K562 (cell line): Measurements from ENCODE around the gene ANO10. TPM values are rescaled to one million over a fixed set of nuclear protein-coding genes. Genes with fewer than 3 reads are reported as not detected.
A peak's percentile ranks its signal among the peaks of the same experiment; 100 is the strongest.

Experiments
- ATAC-seq: fragments of 200-7000 bp; cut with Tn5 transposase; 3 replicates; pipeline ENCODE4 v1.9.1; 2020; ENCODE audit warnings: moderate library complexity
- BruUV-seq: library from RNA; stranded (reverse); fragments of 400-500 nt; replicated peaks from 2 replicates; lab custom pipeline; 2021; lab: Mats Ljungman, UMichigan
- CTCF ChIA-PET: fragments of 300-600 bp; formaldehyde crosslinking; extraction: SDS; loops from one replicate; lab custom pipeline; 2021; ENCODE audit warnings: low intra/inter-chr PET ratio; lab: Yijun Ruan, JAX
- POLR2A ChIA-PET: fragments of 300-600, 350-650 bp; sonication (Branson Sonifier 250); formaldehyde crosslinking; extraction: SDS; loops from one replicate; lab custom pipeline; 2021; ENCODE audit warnings: antibody characterized with exemption, inconsistent platforms; lab: Yijun Ruan, JAX
- DNase-seq, 4 experiments: peaks; one replicate each; pipeline versions ENCODE4 v3.0.0 to v3.0.0-alpha.2; 2011 to 2018; ENCODE audit warnings: low spot score in 3 of 4, mixed read lengths in 3 of 4; ENCODE audit errors: extremely low read depth in 1 of 4
- FAIRE-seq: peaks from 2 replicates; lab custom pipeline; 2011; peaks lifted over from hg19 to GRCh38; lab: Jason Lieb, UNC
- H2AFZ ChIP-seq: 2 replicates; pipeline ENCODE4 v1.6.0; 2011; ENCODE audit warnings: low read depth, low read length, control low read depth, inconsistent platforms
- H3K27ac ChIP-seq: fragments of 200-600 bp; 3 replicates; pipeline ENCODE4 v1.8.0; 2011; ENCODE audit warnings: low read depth, mild to moderate bottlenecking, control low read depth, inconsistent platforms, low read length, moderate library complexity, mixed read lengths; ENCODE audit errors: extremely low read depth
- H3K27me3 ChIP-seq, 2 experiments: fragments of 300-600 bp in 1 of 2; 2 replicates in 1 of 2; 3 replicates in 1 of 2; pipeline versions ENCODE4 v1.6.0 to v1.8.0; 2011; ENCODE audit warnings: inconsistent platforms in 2 of 2, low read length in 2 of 2, mild to moderate bottlenecking in 1 of 2, mixed read lengths in 1 of 2, moderate library complexity in 1 of 2; ENCODE audit not compliant: control insufficient read depth in 2 of 2, insufficient read depth in 2 of 2
- H3K36me3 ChIP-seq: fragments of 300-600 bp; 3 replicates; pipeline ENCODE4 v1.8.0; 2011; ENCODE audit warnings: mild to moderate bottlenecking, low read length, inconsistent platforms; ENCODE audit not compliant: control insufficient read depth, insufficient read depth
- H3K4me1 ChIP-seq, 2 experiments: fragments of 200-600 bp in 1 of 2; replicated peaks in 1 of 2; 2 replicates in 1 of 2; 3 replicates in 1 of 2; pipeline versions ENCODE4 v1.5.1 to v1.8.0; 2011; ENCODE audit warnings: inconsistent platforms in 2 of 2, low read length in 2 of 2, mild to moderate bottlenecking in 1 of 2, mixed read lengths in 1 of 2, moderate library complexity in 1 of 2; ENCODE audit not compliant: control insufficient read depth in 2 of 2, insufficient read depth in 2 of 2
- H3K4me2 ChIP-seq: 2 replicates; pipeline ENCODE4 v1.6.1; 2011; ENCODE audit warnings: low read length, control low read depth, inconsistent platforms, mixed read lengths; ENCODE audit not compliant: insufficient read depth
- H3K4me3 ChIP-seq: fragments of 200-600 bp; sonication (generic), shearing (Covaris generic); 2 replicates; pipeline ENCODE4 v1.5.1; 2016; ENCODE audit warnings: control low read depth, inconsistent platforms
- H3K79me2 ChIP-seq: fragments of 200-600 bp; 3 replicates; pipeline ENCODE4 v1.8.0; 2011; ENCODE audit warnings: low read length, inconsistent platforms; ENCODE audit not compliant: control insufficient read depth, insufficient read depth
- H3K9ac ChIP-seq, 2 experiments: 2 replicates each; pipeline versions ENCODE4 v1.6.0 to v1.6.1; 2011; ENCODE audit warnings: low read depth in 2 of 2, low read length in 2 of 2, control low read depth in 1 of 2, inconsistent platforms in 1 of 2, mild to moderate bottlenecking in 1 of 2, mixed read lengths in 1 of 2; ENCODE audit not compliant: insufficient read depth in 1 of 2
- H3K9me1 ChIP-seq: one replicate; pipeline ENCODE4 v1.6.0; 2011; ENCODE audit warnings: inconsistent platforms, mild to moderate bottlenecking, low read length, moderate library complexity; ENCODE audit not compliant: control insufficient read depth, insufficient read depth
- H3K9me3 ChIP-seq: replicated peaks from 2 replicates; pipeline ENCODE4 v1.5.1; 2011; ENCODE audit warnings: low read depth, low read length, inconsistent platforms; ENCODE audit not compliant: control insufficient read depth, insufficient read depth
- H4K20me1 ChIP-seq: replicated peaks from 2 replicates; pipeline ENCODE4 v1.6.1; 2011; ENCODE audit warnings: low read length, inconsistent platforms, mixed read lengths; ENCODE audit not compliant: control insufficient read depth, insufficient read depth
- ARID1B ChIP-seq: fragments of 450-650 bp; IDR thresholded peaks from 2 replicates; pipeline ENCODE4 v1.6.1; 2016; ENCODE audit warnings: antibody characterized with exemption, mild to moderate bottlenecking, inconsistent platforms
- ELF2 ChIP-seq: fragments of 250-450 bp; sonication (Bioruptor Pico); IDR thresholded peaks from 2 replicates; pipeline ENCODE4 v1.5.0; 2021; ENCODE audit warnings: mild to moderate bottlenecking
- HLTF ChIP-seq: fragments of 450-650 bp; IDR thresholded peaks from 2 replicates; pipeline ENCODE4 v1.6.1; 2016
- KDM5B ChIP-seq: fragments of 200-600 bp; sonication (generic); IDR thresholded peaks from 2 replicates; pipeline ENCODE4 v1.6.1; 2012; ENCODE audit warnings: low read depth, mild to moderate bottlenecking, moderate library complexity, low read length, control low read depth, inconsistent platforms; ENCODE audit not compliant: insufficient replicate concordance
- PHTF2 ChIP-seq: fragments of 250-450 bp; sonication (Bioruptor Pico); IDR thresholded peaks from 2 replicates; pipeline ENCODE4 v1.5.0; 2021; ENCODE audit warnings: mild to moderate bottlenecking
- REST ChIP-seq, 2 experiments: fragments of 450-650 bp; formaldehyde crosslinking in 1 of 2; IDR thresholded peaks; 2 replicates each; pipeline versions ENCODE4 v1.4.0 to v1.6.1; 2014 to 2020; ENCODE audit warnings: mild to moderate bottlenecking in 2 of 2, borderline replicate concordance in 1 of 2, low read depth in 1 of 2
- ZFP91 ChIP-seq: sonication (generic); formaldehyde crosslinking; IDR thresholded peaks from 2 replicates; pipeline ENCODE4 v1.8.0; 2022; ENCODE audit warnings: mild to moderate bottlenecking, missing genetic modification reagents
- ZSCAN29 ChIP-seq: fragments of 450-650 bp; IDR thresholded peaks from 2 replicates; pipeline ENCODE4 v1.6.1; 2017
- WGBS: fragments of 100-300 bp; shearing (Covaris generic); methylation state at CpG from one replicate; pipeline ENCODE4 v1.1.6; 2016; ENCODE audit warnings: low coverage, mixed read lengths; ENCODE audit not compliant: insufficient coverage; ENCODE audit errors: missing lambda C conversion rate; 5-methylcytosine and 5-hydroxymethylcytosine counted together
- in situ Hi-C: fragments of 300-500 bp; cut with MboI; formaldehyde crosslinking; loops from 4 replicates; pipeline ENCODE4 v1.15.0; 2018; ENCODE audit warnings: inconsistent platforms, mixed read lengths
- intact Hi-C: fragments of 100-400 bp; cut with micrococcal nuclease; formaldehyde crosslinking; loops from 2 replicates; pipeline ENCODE4 v1.14.2; 2022
- polyA plus RNA-seq, 8 experiments: library from polyadenylated mRNA; depleted of rRNA in 4 of 8; stranded (reverse) in 5 of 8; unstranded in 3 of 8; fragments of >200 nt; fragmentation: Nextera tagmentation in 2 of 8; fragmentation: Illumina TruSeq in 1 of 8; extraction: Ambion mirVana in 2 of 8; extraction: Trizol in 1 of 8; gene quantifications; 2 replicates each; pipeline versions ENCODE4 v1.2.1 to v1.2.3, GENCODE V29; 2011 to 2014; ENCODE audit warnings: inconsistent platforms in 1 of 8, missing spikeins in 1 of 8
- total RNA-seq, 7 experiments: library from RNA; depleted of rRNA in 6 of 7; stranded (reverse); fragments of >200 nt in 6 of 7; fragmentation: Illumina TruSeq in 2 of 7; extraction: Trizol in 2 of 7; gene quantifications; 2 replicates each; pipeline versions ENCODE4 v1.2.1 to v1.2.3, GENCODE V29; 2011 to 2021; ENCODE audit warnings: low replicate concordance in 1 of 7
- TF ChIP-seq, protein P1 (sequence below): fragments of 250-450 bp; sonication (Bioruptor Pico); IDR thresholded peaks from 2 replicates; pipeline ENCODE4 v1.5.0; 2020; ENCODE audit warnings: mild to moderate bottlenecking, borderline replicate concordance

Gene ANO10
- total and polyA plus RNA-seq, 9 of the 15 experiments (the other 6 are each of a cell fraction or from before 2014, with no cell fraction given) = 6.4 to 46.0 (median 32.3) TPM

- no peaks in the 10 kb centered on the region for H3K9me1 ChIP-seq
- CTCF ChIA-PET = no interaction called here
- H2AFZ ChIP-seq = no peak overlapping the region
- H3K9ac ChIP-seq = no peak overlapping the region
- intact Hi-C loops = loop anchor here (5.0 to 10.0 kb wide), 2 partner anchors 281 to 538 kb away; no protein-coding TSS in a partner anchor
- H3K27me3 ChIP-seq = no peaks in the 10 kb centered on the region
- H3K36me3 ChIP-seq = no peaks in the 10 kb centered on the region
- BruUV-seq = no TSS peak
- no peak overlapping the region for H3K27ac ChIP-seq
- in situ Hi-C loops = no loop called here
- peaks cover 8 to 23% of the 10 kb centered on the region in 2 experiments; a peak in 3 of 5 replicates for H3K4me1 ChIP-seq
- ATAC-seq (peak; percentile 76), DNase-seq (peak in 1 of 4 experiments; percentile 54), FAIRE-seq (peak; percentile 52)
- POLR2A ChIA-PET = interaction anchor here (0.9 to 1.5 kb wide), 5 partner anchors 8 to 190 kb away, joined by 3 to 4 read pairs (median 3); no protein-coding TSS in a partner anchor
- no peaks in the 10 kb centered on the region for H4K20me1 ChIP-seq
- no peaks in the 10 kb centered on the region for H3K79me2 ChIP-seq
- WGBS = 0% methylated on average over 2 of the region's 2 CpGs
- H3K9me3 ChIP-seq = no peaks in the 10 kb centered on the region
- no peak overlapping the region for H3K4me2 ChIP-seq
- no peak overlapping the region for H3K4me3 ChIP-seq
- no peak for TF ChIP-seq ZFP91 (CRISPR knock-in tag)
- TF ChIP-seq, protein P1, sequence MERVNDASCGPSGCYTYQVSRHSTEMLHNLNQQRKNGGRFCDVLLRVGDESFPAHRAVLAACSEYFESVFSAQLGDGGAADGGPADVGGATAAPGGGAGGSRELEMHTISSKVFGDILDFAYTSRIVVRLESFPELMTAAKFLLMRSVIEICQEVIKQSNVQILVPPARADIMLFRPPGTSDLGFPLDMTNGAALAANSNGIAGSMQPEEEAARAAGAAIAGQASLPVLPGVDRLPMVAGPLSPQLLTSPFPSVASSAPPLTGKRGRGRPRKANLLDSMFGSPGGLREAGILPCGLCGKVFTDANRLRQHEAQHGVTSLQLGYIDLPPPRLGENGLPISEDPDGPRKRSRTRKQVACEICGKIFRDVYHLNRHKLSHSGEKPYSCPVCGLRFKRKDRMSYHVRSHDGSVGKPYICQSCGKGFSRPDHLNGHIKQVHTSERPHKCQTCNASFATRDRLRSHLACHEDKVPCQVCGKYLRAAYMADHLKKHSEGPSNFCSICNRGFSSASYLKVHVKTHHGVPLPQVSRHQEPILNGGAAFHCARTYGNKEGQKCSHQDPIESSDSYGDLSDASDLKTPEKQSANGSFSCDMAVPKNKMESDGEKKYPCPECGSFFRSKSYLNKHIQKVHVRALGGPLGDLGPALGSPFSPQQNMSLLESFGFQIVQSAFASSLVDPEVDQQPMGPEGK = no peak
- TF ChIP-seq HLTF = no peak
- no peak for TF ChIP-seq PHTF2
- TF ChIP-seq REST (IDR thresholded peaks at IDR 0.05; ENCODE audit: borderline replicate concordance) = peak; percentile 42; the same call in 1 of the 2 replicates
- no peak for TF ChIP-seq REST (CRISPR knock-in tag; IDR thresholded peaks at IDR 0.05; ENCODE audit: low read depth)
- TF ChIP-seq ELF2 = no peak
- no peak for TF ChIP-seq ZSCAN29
- no peak for TF ChIP-seq KDM5B
- TF ChIP-seq ARID1B = peak; percentile 40; the same call in 1 of the 2 replicates
Observed at GRCh38 chr3:43503067-43503728, 118.6 kb downstream of the ANO10 start.
